ENCODE data around the gene GATA6.
"Not testable (repeated sequence)": the region's sequence is repeated elsewhere in the genome, so short reads cannot be mapped to it uniquely, and the experiment has no call there.

Gene GATA6

GRCh38 chr18:22195052-22195451, 25.7 kb downstream of the GATA6 start:
- no peaks in the 10 kb centered on the region for H3K9me3 ChIP-seq (ENCODE audit: severe bottlenecking)
- no peaks in the 10 kb centered on the region for H3K36me3 ChIP-seq (ENCODE audit: low read depth)
- ATAC-seq (ENCODE audit: low read depth) (no peak), DNase-seq (ENCODE audit: low spot score) (no peak)
- TF ChIP-seq CTCF (IDR thresholded peaks at IDR 0.05; ENCODE audit: poor library complexity, severe bottlenecking), result no peak
- no peaks in the 10 kb centered on the region for H3K27me3 ChIP-seq (ENCODE audit: insufficient read depth, poor library complexity, severe bottlenecking)
- no peak overlapping the region for H3K27ac ChIP-seq (ENCODE audit: poor library complexity, severe bottlenecking)
- H3K4me1 ChIP-seq (ENCODE audit: insufficient read depth, poor library complexity, severe bottlenecking), result peaks cover 5% of the 10 kb centered on the region
- H3K4me3 ChIP-seq (ENCODE audit: severe bottlenecking), result no peak overlapping the region

- not testable (repeated sequence) for DNase-seq (ENCODE audit: low spot score); H3K4me1 ChIP-seq (ENCODE audit: insufficient read depth, poor library complexity, severe bottlenecking); ATAC-seq (ENCODE audit: low read depth); H3K9me3 ChIP-seq (ENCODE audit: severe bottlenecking); H3K27me3 ChIP-seq (ENCODE audit: insufficient read depth, poor library complexity, severe bottlenecking); H3K27ac ChIP-seq (ENCODE audit: poor library complexity, severe bottlenecking); H3K4me3 ChIP-seq (ENCODE audit: severe bottlenecking)
- H3K36me3 ChIP-seq (ENCODE audit: low read depth), result peaks cover 13% of the 10 kb centered on the region
Observed at GRCh38 chr18:22196943-22197342, 27.6 kb downstream of the GATA6 start.

- Histone ChIP-seq H3K36me3 (ENCODE audit: low read depth) (peaks cover 20% of the 10 kb centered on the region), H3K27me3 (ENCODE audit: insufficient read depth, poor library complexity, severe bottlenecking) (no peaks in the 10 kb centered on the region), H3K9me3 (ENCODE audit: severe bottlenecking) (no peaks in the 10 kb centered on the region), H3K27ac (ENCODE audit: poor library complexity, severe bottlenecking) (no peak overlapping the region), H3K4me3 (ENCODE audit: severe bottlenecking) (no peak overlapping the region), H3K4me1 (ENCODE audit: insufficient read depth, poor library complexity, severe bottlenecking) (no peaks in the 10 kb centered on the region)
- ATAC-seq (ENCODE audit: low read depth) (no peak), DNase-seq (ENCODE audit: low spot score) (no peak)
- no peak for TF ChIP-seq CTCF (IDR thresholded peaks at IDR 0.05; ENCODE audit: poor library complexity, severe bottlenecking)
Observed at GRCh38 chr18:22197668-22198067, 28.3 kb downstream of the GATA6 start.

GRCh38 chr18:22198163-22198562, 28.8 kb downstream of the GATA6 start:
- ATAC-seq (ENCODE audit: low read depth), result no peak
- no peaks in the 10 kb centered on the region for H3K27me3 ChIP-seq (ENCODE audit: insufficient read depth, poor library complexity, severe bottlenecking)
- peaks cover 22% of the 10 kb centered on the region for H3K36me3 ChIP-seq (ENCODE audit: low read depth)
- no peaks in the 10 kb centered on the region for H3K4me1 ChIP-seq (ENCODE audit: insufficient read depth, poor library complexity, severe bottlenecking)
- no peaks in the 10 kb centered on the region for H3K9me3 ChIP-seq (ENCODE audit: severe bottlenecking)
- TF ChIP-seq CTCF (IDR thresholded peaks at IDR 0.05; ENCODE audit: poor library complexity, severe bottlenecking), result no peak
- H3K4me3 ChIP-seq (ENCODE audit: severe bottlenecking), result no peak overlapping the region
- H3K27ac ChIP-seq (ENCODE audit: poor library complexity, severe bottlenecking), result no peak overlapping the region
- no peak for DNase-seq (ENCODE audit: low spot score)

GRCh38 chr18:22199005-22199404, 29.6 kb downstream of the GATA6 start:
- Histone ChIP-seq H3K27me3 (ENCODE audit: insufficient read depth, poor library complexity, severe bottlenecking) (no peaks in the 10 kb centered on the region), H3K36me3 (ENCODE audit: low read depth) (peaks cover 22% of the 10 kb centered on the region), H3K9me3 (ENCODE audit: severe bottlenecking) (no peaks in the 10 kb centered on the region), H3K27ac (ENCODE audit: poor library complexity, severe bottlenecking) (no peak overlapping the region), H3K4me1 (ENCODE audit: insufficient read depth, poor library complexity, severe bottlenecking) (no peaks in the 10 kb centered on the region), H3K4me3 (ENCODE audit: severe bottlenecking) (no peak overlapping the region)
- no peak for TF ChIP-seq CTCF (IDR thresholded peaks at IDR 0.05; ENCODE audit: poor library complexity, severe bottlenecking)
- ATAC-seq (ENCODE audit: low read depth), result no peak
- DNase-seq (ENCODE audit: low spot score), result no peak

Measured in RWPE2 (cell line).